ENCODE data around the gene TMEM33. TPM values are rescaled to one million over a fixed set of nuclear protein-coding genes. Genes with fewer than 3 reads are reported as not detected.

The TMEM33 gene
- total RNA-seq, 1 donor from 2014 or later, result 51.5 TPM

GRCh38 chr4:42008011-42008786, 73.0 kb downstream of the TMEM33 start:
- no peak for ATAC-seq

Other genes with a start within 250 kb of the TMEM33 start
- gene PHOX2B, start 186.7 kb upstream of the TMEM33 start, total RNA-seq, result not detected
- 0.08 TPM for gene DCAF4L1, start 46.3 kb downstream of the TMEM33 start, total RNA-seq
- gene SLC30A9, start 55.1 kb downstream of the TMEM33 start, total RNA-seq, result 42.2 TPM
- 0.08 TPM for gene BEND4, start 217.2 kb downstream of the TMEM33 start, total RNA-seq

Data from esophagus mucosa (tissue), 1 donor.